GM10266 (cell line): ENCODE measurements around the gene ZNF786.

Experiments used
- DNase-seq: peaks from one replicate; pipeline ENCODE4 v3.0.0; 2012; ENCODE audit errors: extremely low spot score
- TF ChIP-seq, protein P1 (sequence below): IDR thresholded peaks from 2 replicates; pipeline ENCODE4 v1.5.1; 2012; ENCODE audit warnings: mild to moderate bottlenecking, low read depth; ENCODE audit not compliant: control insufficient read depth, insufficient read depth; ENCODE audit errors: missing control alignments

Gene ZNF786

GRCh38 chr7:149028346-149029109 is 62.0 kb downstream of the ZNF786 start, which contains the start of gene PDIA4:
Gene PDIA4 (minus strand): TSS chr7:149028505. CDS start chr7:149028408, 97 bp downstream.
- peak; percentile 98 for DNase-seq
- TF ChIP-seq, protein P1, sequence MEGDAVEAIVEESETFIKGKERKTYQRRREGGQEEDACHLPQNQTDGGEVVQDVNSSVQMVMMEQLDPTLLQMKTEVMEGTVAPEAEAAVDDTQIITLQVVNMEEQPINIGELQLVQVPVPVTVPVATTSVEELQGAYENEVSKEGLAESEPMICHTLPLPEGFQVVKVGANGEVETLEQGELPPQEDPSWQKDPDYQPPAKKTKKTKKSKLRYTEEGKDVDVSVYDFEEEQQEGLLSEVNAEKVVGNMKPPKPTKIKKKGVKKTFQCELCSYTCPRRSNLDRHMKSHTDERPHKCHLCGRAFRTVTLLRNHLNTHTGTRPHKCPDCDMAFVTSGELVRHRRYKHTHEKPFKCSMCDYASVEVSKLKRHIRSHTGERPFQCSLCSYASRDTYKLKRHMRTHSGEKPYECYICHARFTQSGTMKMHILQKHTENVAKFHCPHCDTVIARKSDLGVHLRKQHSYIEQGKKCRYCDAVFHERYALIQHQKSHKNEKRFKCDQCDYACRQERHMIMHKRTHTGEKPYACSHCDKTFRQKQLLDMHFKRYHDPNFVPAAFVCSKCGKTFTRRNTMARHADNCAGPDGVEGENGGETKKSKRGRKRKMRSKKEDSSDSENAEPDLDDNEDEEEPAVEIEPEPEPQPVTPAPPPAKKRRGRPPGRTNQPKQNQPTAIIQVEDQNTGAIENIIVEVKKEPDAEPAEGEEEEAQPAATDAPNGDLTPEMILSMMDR: peak; percentile 0

- no peak for DNase-seq
- TF ChIP-seq, protein P1: no peak
Observed at GRCh38 chr7:149027611-149028345, 62.7 kb downstream of the ZNF786 start.

GRCh38 chr7:149027055-149027454 is 63.5 kb downstream of the ZNF786 start:
- TF ChIP-seq, protein P1: no peak
- DNase-seq: peak; percentile 20

- TF ChIP-seq, protein P1: no peak
- DNase-seq: no peak
Observed at GRCh38 chr7:149023662-149024061, 66.9 kb downstream of the ZNF786 start.

DNA sequence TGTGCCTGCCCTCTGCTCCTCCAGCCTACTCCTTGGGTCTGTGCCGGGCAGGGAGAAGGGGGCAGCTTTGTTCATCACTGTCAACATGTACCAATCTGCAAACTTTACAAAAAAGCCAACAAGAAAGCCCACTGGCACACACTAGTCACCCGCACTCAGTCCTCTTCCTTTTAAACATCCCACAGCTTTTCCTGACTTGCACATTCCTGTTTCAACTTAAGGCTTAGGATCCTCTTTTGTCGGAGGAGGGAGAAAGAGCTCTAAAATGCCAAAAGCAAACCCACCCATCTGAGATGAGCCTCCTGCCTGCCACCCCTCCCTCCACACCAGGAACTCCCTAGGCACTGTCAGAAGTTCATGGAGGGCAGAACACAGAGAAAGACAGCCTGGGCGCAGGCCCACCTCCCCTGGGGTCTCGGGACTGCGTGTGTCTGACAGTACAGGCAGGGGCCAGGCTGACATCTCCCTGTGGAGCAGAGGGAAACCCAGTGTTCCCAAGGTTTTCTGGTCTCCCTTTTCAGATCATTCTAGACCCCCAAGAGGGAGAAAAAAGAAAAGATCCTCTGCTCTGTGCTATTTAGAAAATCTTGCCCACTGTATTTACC is 67.7 kb downstream of the ZNF786 start:
- DNase-seq: no peak
- TF ChIP-seq, protein P1: no peak

DNA sequence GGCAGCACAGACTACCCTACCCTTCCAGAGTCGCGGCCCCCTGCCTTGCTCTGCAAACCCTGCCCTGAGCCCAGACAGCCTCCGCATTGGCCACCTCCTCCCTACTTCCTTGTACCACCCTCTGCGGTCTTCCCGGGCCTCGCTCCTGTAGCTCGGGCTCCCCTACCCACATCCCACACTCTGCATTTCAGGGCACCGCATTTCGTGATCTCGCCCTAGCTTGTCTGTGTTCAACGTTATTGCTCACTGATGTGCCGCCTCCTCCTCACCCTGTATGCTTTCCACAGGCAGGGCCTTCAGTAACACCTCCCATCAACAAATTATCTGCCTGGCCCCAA is 68.8 kb downstream of the ZNF786 start:
- DNase-seq: no peak
- TF ChIP-seq, protein P1: no peak
